Smooth muscle cell (in vitro differentiated cells): ENCODE data around the gene CYP2S1. TPM values are rescaled to one million over a fixed set of nuclear protein-coding genes. Genes with fewer than 3 reads are reported as not detected.

Experiments
- DNase-seq: peaks from one replicate; lab custom pipeline; 2025; ENCODE audit not compliant: unreplicated experiment; lab: John Stamatoyannopoulos, UW
- H2AFZ ChIP-seq: fragments of 200-600 bp; sonication (generic); 2 replicates; pipeline ENCODE4 v1.6.0; 2016; ENCODE audit warnings: antibody characterized with exemption, low read depth, mild to moderate bottlenecking
- H3F3A ChIP-seq: fragments of 200-600 bp; sonication (generic); 2 replicates; pipeline ENCODE4 v1.6.0; 2017; ENCODE audit warnings: antibody characterized with exemption, low read depth
- H3K27ac ChIP-seq: fragments of 200-600 bp; sonication (generic); 2 replicates; pipeline ENCODE4 v1.5.1; 2016; ENCODE audit warnings: low read depth, mild to moderate bottlenecking
- H3K27me3 ChIP-seq: fragments of 200-600 bp; sonication (generic); 2 replicates; pipeline ENCODE4 v1.6.1; 2016; ENCODE audit warnings: low read depth, mild to moderate bottlenecking
- H3K36me3 ChIP-seq: fragments of 200-600 bp; sonication (generic); 2 replicates; pipeline ENCODE4 v1.5.1; 2016; ENCODE audit warnings: low read depth
- H3K4me1 ChIP-seq: fragments of 200-600 bp; sonication (generic); 2 replicates; pipeline ENCODE4 v1.5.1; 2016; ENCODE audit warnings: low read depth
- H3K4me2 ChIP-seq: fragments of 200-600 bp; sonication (generic); 2 replicates; pipeline ENCODE4 v1.6.0; 2016; ENCODE audit warnings: mild to moderate bottlenecking
- H3K4me3 ChIP-seq: fragments of 200-600 bp; sonication (generic); 2 replicates; pipeline ENCODE4 v1.5.1; 2016; ENCODE audit warnings: mild to moderate bottlenecking
- H3K79me2 ChIP-seq: fragments of 200-600 bp; sonication (generic); 2 replicates; pipeline ENCODE4 v1.6.0; 2016; ENCODE audit warnings: low read depth, mild to moderate bottlenecking
- H3K9ac ChIP-seq: fragments of 200-600 bp; sonication (generic); 2 replicates; pipeline ENCODE4 v1.6.0; 2016; ENCODE audit warnings: low read depth
- H3K9me3 ChIP-seq: fragments of 200-600 bp; sonication (generic); replicated peaks from 2 replicates; pipeline ENCODE4 v1.5.1; 2016; ENCODE audit warnings: low read depth
- H4K20me1 ChIP-seq: fragments of 200-600 bp; sonication (generic); 2 replicates; pipeline ENCODE4 v1.6.0; 2016; ENCODE audit warnings: low read depth
- CTCF ChIP-seq: fragments of 200-600 bp; sonication (generic); IDR thresholded peaks from 2 replicates; pipeline ENCODE4 v1.5.1; 2017; ENCODE audit warnings: borderline replicate concordance, mild to moderate bottlenecking, antibody characterized with exemption; ENCODE audit not compliant: insufficient read depth, poor library complexity, severe bottlenecking
- WGBS: methylation state at CpG from one replicate; pipeline ENCODE4 v1.1.7; 2016; ENCODE audit warnings: low lambda C conversion rate; 5-methylcytosine and 5-hydroxymethylcytosine counted together
- polyA plus RNA-seq: library from polyadenylated mRNA; unstranded; fragments of >200 nt; fragmentation: Nextera tagmentation; extraction: Ambion mirVana; gene quantifications from 2 replicates; pipeline ENCODE4 v1.2.1, GENCODE V29; 2016
- total RNA-seq: library from RNA; depleted of rRNA; stranded (reverse); fragments of >200 nt; gene quantifications from 2 replicates; pipeline ENCODE4 v1.2.3, GENCODE V29; 2014

The CYP2S1 gene
- total and polyA plus RNA-seq, 2 experiments from 2014 or later = 0.18 to 1.8 TPM

DNA sequence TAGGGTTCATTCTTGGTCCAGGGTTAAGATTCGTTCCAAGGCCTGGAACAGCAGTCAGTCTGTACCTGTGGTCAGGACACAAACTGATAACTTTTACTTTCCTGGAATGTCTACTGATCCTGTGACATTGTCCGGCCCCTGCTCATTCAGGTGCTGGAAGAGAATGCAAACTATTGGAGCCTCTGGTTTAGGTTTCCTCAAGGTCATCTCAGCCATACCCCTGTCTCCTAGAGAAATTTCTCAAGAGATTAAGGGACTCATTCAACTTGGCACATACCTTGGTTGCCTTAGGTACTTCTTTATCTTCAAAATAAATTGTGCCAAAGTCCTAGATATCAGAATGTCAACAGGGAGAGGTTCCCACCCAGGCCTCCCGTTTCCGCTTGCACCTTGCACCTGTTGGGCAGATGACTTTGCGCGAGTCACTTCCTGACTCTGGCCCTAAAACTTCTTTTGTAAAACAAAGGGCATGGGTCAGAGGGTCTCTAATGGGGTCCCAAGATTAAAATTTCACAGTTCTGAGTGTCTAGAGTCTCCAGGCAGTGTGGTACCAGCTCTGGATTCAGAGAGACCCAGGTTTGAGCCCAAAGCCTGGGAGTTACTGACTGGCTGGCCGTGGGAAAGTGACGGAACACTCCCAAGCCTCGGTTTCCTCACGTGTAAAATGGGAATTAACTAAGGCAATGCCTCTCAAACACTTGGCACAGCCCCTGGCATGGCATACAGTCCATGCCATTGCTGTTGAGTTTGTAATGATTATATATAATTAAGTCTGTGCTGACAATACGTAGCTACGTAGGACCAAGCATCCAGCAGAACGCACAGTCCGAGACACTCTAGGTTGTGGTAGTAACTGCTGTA lies 25.8 kb upstream of the CYP2S1 start:
- 93% methylated on average over 14 of the region's 14 CpGs for WGBS
- Histone ChIP-seq H2AFZ (no peak overlapping the region), H4K20me1 (no peaks in the 10 kb centered on the region), H3K4me3 (no peak overlapping the region), H3K9me3 (no peaks in the 10 kb centered on the region), H3F3A (no peaks in the 10 kb centered on the region), H3K27ac (no peak overlapping the region), H3K4me2 (no peak overlapping the region), H3K79me2 (no peaks in the 10 kb centered on the region), H3K4me1 (no peaks in the 10 kb centered on the region), H3K27me3 (no peaks in the 10 kb centered on the region), H3K9ac (no peak overlapping the region), H3K36me3 (no peaks in the 10 kb centered on the region)
- no peak for DNase-seq
- TF ChIP-seq CTCF = no peak

GRCh38 chr19:41172297-41173164 lies 20.5 kb upstream of the CYP2S1 start:
- Histone ChIP-seq H3F3A (peaks cover 4% of the 10 kb centered on the region), H3K9me3 (no peaks in the 10 kb centered on the region), H2AFZ (no peak overlapping the region), H3K79me2 (no peaks in the 10 kb centered on the region), H3K36me3 (no peaks in the 10 kb centered on the region), H3K4me2 (no peak overlapping the region), H3K4me1 (peaks cover 7% of the 10 kb centered on the region), H3K27ac (no peak overlapping the region), H3K9ac (no peak overlapping the region), H3K4me3 (no peak overlapping the region), H3K27me3 (no peaks in the 10 kb centered on the region), H4K20me1 (no peaks in the 10 kb centered on the region)
- WGBS = 84% methylated on average over 5 of the region's 6 CpGs
- no peak for DNase-seq
- TF ChIP-seq CTCF = no peak

GRCh38 chr19:41174297-41174928 lies 18.6 kb upstream of the CYP2S1 start:
- Histone ChIP-seq H3K4me2 (no peak overlapping the region), H3K36me3 (no peaks in the 10 kb centered on the region), H3K79me2 (no peaks in the 10 kb centered on the region), H3K9me3 (no peaks in the 10 kb centered on the region), H4K20me1 (no peaks in the 10 kb centered on the region), H3K9ac (no peak overlapping the region), H3K27ac (no peak overlapping the region), H3K4me3 (no peak overlapping the region), H3K27me3 (no peaks in the 10 kb centered on the region), H2AFZ (no peak overlapping the region), H3K4me1 (peaks cover 7% of the 10 kb centered on the region), H3F3A (peaks cover 4% of the 10 kb centered on the region)
- no peak for TF ChIP-seq CTCF
- 96% methylated on average over 13 of the region's 15 CpGs for WGBS
- DNase-seq = no peak
